A549 treated with CpdA at 1 μM for 4 hours (cell line): ENCODE results near the gene RPS25. TPM values are rescaled to one million over a fixed set of nuclear protein-coding genes. Genes with fewer than 3 reads are reported as not detected.

ENCODE experiments used
- total RNA-seq: library from RNA; stranded (reverse); fragments of 200-300 nt; extraction: Qiagen RNA extraction; gene quantifications from 5 replicates; pipeline ENCODE4 v1.2.3, GENCODE V29; 2022; ENCODE audit warnings: low read depth

The RPS25 gene
- total RNA-seq = 784 to 1,110 TPM (median 839 TPM) in 5 replicates

GRCh38 chr11:119018074-119018938 is at the start of gene RPS25, which contains the start of gene TRAPPC4:
TSS of gene RPS25 (minus strand) at chr11:119018343. CDS start at chr11:119018284, 59 bp downstream.
TSS of gene TRAPPC4 (plus strand) at chr11:119018766. CDS start at chr11:119018796, 30 bp downstream.

GRCh38 chr11:119067371-119068222 is 49.5 kb upstream of the RPS25 start, which contains the start of gene VPS11:
TSS of gene VPS11 (plus strand) at chr11:119067818. CDS start at chr11:119067824, 6 bp downstream.

GRCh38 chr11:119057000-119057769 is 39.0 kb upstream of the RPS25 start, which contains the start of gene HYOU1:
TSS of gene HYOU1 (minus strand) at chr11:119057205. CDS start at chr11:119056160, 1,045 bp downstream.

GRCh38 chr11:119030329-119031047 is 12.3 kb upstream of the RPS25 start, which contains the start of gene SLC37A4:
TSS of gene SLC37A4 (minus strand) at chr11:119030877.

GRCh38 chr11:118997627-118998387 is 20.3 kb downstream of the RPS25 start, which contains the start of gene CENATAC:
TSS of gene CENATAC (plus strand) at chr11:118998138. CDS start at chr11:118998198, 60 bp downstream.

GRCh38 chr11:118971646-118972045 is 46.5 kb downstream of the RPS25 start, which contains the start of gene FOXR1:
TSS of gene FOXR1 (plus strand) at chr11:118971761. CDS start at chr11:118971932, 171 bp downstream.

Other genes starting within 250 kb of the RPS25 start
- gene DDX6, start 227.2 kb downstream of the RPS25 start, total RNA-seq = 22.6 to 38.5 TPM (median 22.7 TPM) in 5 replicates
- 0.14 to 0.28 TPM (median 0.19 TPM) in 4 of 5 replicates, not detected in the other for gene CXCR5, start 134.5 kb downstream of the RPS25 start, total RNA-seq
- gene BCL9L, start 92.4 kb downstream of the RPS25 start, total RNA-seq = 84.9 to 149 TPM (median 110 TPM) in 5 replicates
- 0.77 to 1.1 TPM (median 0.98 TPM) in 5 replicates for gene UPK2, start 62.0 kb downstream of the RPS25 start, total RNA-seq
- not detected in 5 replicates for gene FOXR1, start 46.6 kb downstream of the RPS25 start, total RNA-seq
- 10.2 to 19.3 TPM (median 12.5 TPM) in 5 replicates for gene CENATAC, start 20.2 kb downstream of the RPS25 start, total RNA-seq
- 53.3 to 65.7 TPM (median 59.7 TPM) in 5 replicates for gene TRAPPC4, start 423 bp upstream of the RPS25 start, total RNA-seq
- 10.1 to 11.1 TPM (median 10.5 TPM) in 5 replicates for gene SLC37A4, start 12.5 kb upstream of the RPS25 start, total RNA-seq
- 49.6 to 62.0 TPM (median 60.2 TPM) in 5 replicates for gene HYOU1, start 38.9 kb upstream of the RPS25 start, total RNA-seq
- 9.5 to 13.7 TPM (median 13.2 TPM) in 5 replicates for gene VPS11, start 49.5 kb upstream of the RPS25 start, total RNA-seq
- gene HMBS, start 66.5 kb upstream of the RPS25 start, total RNA-seq = 46.1 to 52.0 TPM (median 51.1 TPM) in 5 replicates
- gene DPAGT1, start 83.5 kb upstream of the RPS25 start, total RNA-seq = 30.9 to 46.9 TPM (median 43.8 TPM) in 5 replicates
- 4.2 to 7.6 TPM (median 7.0 TPM) in 5 replicates for gene C2CD2L, start 89.0 kb upstream of the RPS25 start, total RNA-seq
- gene HINFP, start 103.2 kb upstream of the RPS25 start, total RNA-seq = 9.3 to 13.2 TPM (median 11.9 TPM) in 5 replicates
- gene ABCG4, start 130.7 kb upstream of the RPS25 start, total RNA-seq = 0.15 to 0.87 TPM (median 0.30 TPM) in 5 replicates
- gene NLRX1, start 150.4 kb upstream of the RPS25 start, total RNA-seq = 7.7 to 11.4 TPM (median 9.9 TPM) in 5 replicates
- 0.27 to 0.45 TPM (median 0.39 TPM) in 4 of 5 replicates, not detected in the other for gene NHERF4, start 167.1 kb upstream of the RPS25 start, total RNA-seq
- 7.2 to 10.1 TPM (median 8.8 TPM) in 5 replicates for gene CBL, start 188.0 kb upstream of the RPS25 start, total RNA-seq